GM12873 (cell line): ENCODE data around the gene RASSF5.

Experiments used
- CTCF ChIP-seq: IDR thresholded peaks from 2 replicates; pipeline ENCODE4 v1.5.1; 2012; ENCODE audit warnings: low read depth, mild to moderate bottlenecking, moderate library complexity, low read length, control low read depth; ENCODE audit not compliant: insufficient read depth; ENCODE audit errors: missing control alignments

The RASSF5 gene

GRCh38 chr1:206582971-206583706 is 75.8 kb downstream of the RASSF5 start:
- no peak for TF ChIP-seq CTCF

GRCh38 chr1:206583707-206584648 is 76.6 kb downstream of the RASSF5 start:
- peak; percentile 91 for TF ChIP-seq CTCF

- TF ChIP-seq CTCF, result no peak
Measured at GRCh38 chr1:206584683-206585082, 77.4 kb downstream of the RASSF5 start.

GRCh38 chr1:206586501-206587445 is 79.4 kb downstream of the RASSF5 start:
- TF ChIP-seq CTCF, result no peak

GRCh38 chr1:206587904-206588303 is 80.6 kb downstream of the RASSF5 start:
- TF ChIP-seq CTCF, result no peak

- no peak for TF ChIP-seq CTCF
Measured at GRCh38 chr1:206588492-206588891, 81.2 kb downstream of the RASSF5 start.
